Measurements from ENCODE around the gene UCHL1.

DNA sequence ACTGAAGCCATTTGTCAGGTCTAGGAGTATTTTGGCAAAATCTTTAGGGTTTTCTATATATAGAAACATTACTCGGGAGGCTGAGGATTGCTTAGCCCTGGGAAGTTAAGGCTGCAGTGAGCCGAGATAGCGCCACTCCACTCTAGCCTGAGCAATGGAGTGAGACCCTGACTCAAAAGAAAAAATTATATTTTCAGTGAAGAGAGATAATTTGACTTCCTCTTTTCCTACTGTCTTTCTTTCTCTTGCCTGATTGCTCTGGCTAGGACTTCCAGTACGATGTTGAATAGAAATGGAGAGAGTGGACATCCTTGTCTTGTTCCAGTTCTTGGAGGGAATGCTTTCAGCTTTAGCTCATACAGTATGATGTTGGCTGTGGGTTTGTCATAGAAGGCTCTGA is 44.4 kb downstream of the UCHL1 start:
- TF ChIP-seq EZH2 (IDR thresholded peaks at IDR 0.05) (no peak), SP1 (IDR thresholded peaks at IDR 0.05; ENCODE audit: low read depth) (no peak)
